HG02571 (cell line): ENCODE results near the gene PTPRA.
"Not testable (repeated sequence)": the region's sequence is repeated elsewhere in the genome, so short reads cannot be mapped to it uniquely, and the experiment has no call there.

ENCODE experiments used
- ATAC-seq: cut with Tn5 transposase; IDR thresholded peaks from one replicate; pipeline ENCODE4 v1.9.1; 2021; ENCODE audit warnings: mild to moderate bottlenecking, moderate library complexity; ENCODE audit not compliant: unreplicated experiment

The PTPRA gene

GRCh38 chr20:2873010-2873746, at the start of gene PTPRA:
Gene PTPRA (plus strand): TSS chr20:2873481. CDS start chr20:2964278, 90,797 bp downstream.
- ATAC-seq: peak; percentile 90

- no peak for ATAC-seq
Observed at GRCh38 chr20:2825761-2826160, 47.5 kb upstream of the PTPRA start.

GRCh38 chr20:2826655-2827054, 46.6 kb upstream of the PTPRA start:
- ATAC-seq: no peak

GRCh38 chr20:2829376-2829775, 43.9 kb upstream of the PTPRA start:
- ATAC-seq: no peak

GRCh38 chr20:2831206-2831605, 42.1 kb upstream of the PTPRA start:
- not testable (repeated sequence) for ATAC-seq

- no peak for ATAC-seq
Observed at GRCh38 chr20:2833761-2834160, 39.5 kb upstream of the PTPRA start.

- ATAC-seq: no peak
Observed at GRCh38 chr20:2834401-2835110, 38.7 kb upstream of the PTPRA start.

- ATAC-seq: no peak
Observed at GRCh38 chr20:2835331-2835796, 37.9 kb upstream of the PTPRA start.

GRCh38 chr20:2836035-2836434, 37.2 kb upstream of the PTPRA start:
- ATAC-seq: no peak

GRCh38 chr20:2837221-2837960, 35.9 kb upstream of the PTPRA start:
- no peak for ATAC-seq

- no peak for ATAC-seq
Observed at GRCh38 chr20:2838170-2838797, 35.0 kb upstream of the PTPRA start.

GRCh38 chr20:2838847-2839671, 34.2 kb upstream of the PTPRA start:
- no peak for ATAC-seq

GRCh38 chr20:2839732-2840137, 33.5 kb upstream of the PTPRA start:
- ATAC-seq: no peak

- ATAC-seq: peak; percentile 96
Observed at GRCh38 chr20:2840138-2840966, 32.9 kb upstream of the PTPRA start, which contains the start of the genes PCED1A and VPS16. Gene PCED1A (minus strand): TSS chr20:2840655. CDS start chr20:2839912, 743 bp downstream. Gene VPS16 (plus strand): TSS chr20:2840745. CDS start chr20:2840775, 30 bp downstream.

- ATAC-seq: peak; percentile 36
Observed at GRCh38 chr20:2840967-2841531, 32.2 kb upstream of the PTPRA start.

- ATAC-seq: no peak
Observed at GRCh38 chr20:2845607-2846006, 27.7 kb upstream of the PTPRA start.

GRCh38 chr20:2846698-2847097, 26.6 kb upstream of the PTPRA start:
- ATAC-seq: no peak

GRCh38 chr20:2847802-2848201, 25.5 kb upstream of the PTPRA start:
- ATAC-seq: no peak

GRCh38 chr20:2849529-2849928, 23.8 kb upstream of the PTPRA start:
- ATAC-seq: no peak
